DOHH2 (cell line): ENCODE results near the gene NEUROG2.
"Not testable (repeated sequence)": the region's sequence is repeated elsewhere in the genome, so short reads cannot be mapped to it uniquely, and the experiment has no call there.

Source experiments
- H3F3A ChIP-seq: fragments of 200-600 bp; sonication (generic), shearing (Covaris generic); 2 replicates; pipeline ENCODE4 v1.6.0; 2016; ENCODE audit warnings: antibody characterized with exemption, mild to moderate bottlenecking; ENCODE audit not compliant: control insufficient read depth, insufficient read depth
- H3K27ac ChIP-seq: fragments of 200-600 bp; sonication (generic); 2 replicates; pipeline ENCODE4 v1.5.1; 2014; ENCODE audit warnings: low read depth, mild to moderate bottlenecking, low read length, moderate library complexity
- H3K27me3 ChIP-seq: fragments of 200-600 bp; sonication (generic); 2 replicates; pipeline ENCODE4 v1.6.1; 2014; ENCODE audit warnings: mild to moderate bottlenecking, low read length, mixed read lengths; ENCODE audit not compliant: control insufficient read depth
- H3K36me3 ChIP-seq: fragments of 200-600 bp; sonication (generic); 2 replicates; pipeline ENCODE4 v1.6.1; 2014; ENCODE audit warnings: mild to moderate bottlenecking, low read length, moderate library complexity, mixed read lengths; ENCODE audit not compliant: control insufficient read depth
- H3K4me1 ChIP-seq: fragments of 200-600 bp; sonication (generic); 2 replicates; pipeline ENCODE4 v1.6.1; 2014; ENCODE audit warnings: mild to moderate bottlenecking, low read length, mixed read lengths; ENCODE audit not compliant: control insufficient read depth
- H3K4me2 ChIP-seq: fragments of 200-600 bp; sonication (generic); 2 replicates; pipeline ENCODE4 v1.6.0; 2014; ENCODE audit warnings: mild to moderate bottlenecking, low read length, moderate library complexity
- H3K4me3 ChIP-seq: fragments of 200-600 bp; sonication (generic); 2 replicates; pipeline ENCODE4 v1.5.1; 2014; ENCODE audit warnings: mild to moderate bottlenecking, low read length, mixed read lengths
- H3K79me2 ChIP-seq: fragments of 200-600 bp; sonication (generic); 2 replicates; pipeline ENCODE4 v1.6.1; 2014; ENCODE audit warnings: mild to moderate bottlenecking, low read length, mixed read lengths; ENCODE audit not compliant: control insufficient read depth
- H3K9me2 ChIP-seq: fragments of 200-600 bp; sonication (generic); replicated peaks from 2 replicates; pipeline ENCODE4 v1.6.1; 2014; ENCODE audit warnings: mild to moderate bottlenecking, low read length, mixed read lengths; ENCODE audit not compliant: control insufficient read depth
- H3K9me3 ChIP-seq: fragments of 200-600 bp; sonication (generic); 2 replicates; pipeline ENCODE4 v1.6.1; 2014; ENCODE audit warnings: antibody characterized with exemption, low read length, mixed read lengths; ENCODE audit not compliant: control insufficient read depth, insufficient read depth
- H4K20me1 ChIP-seq: fragments of 200-600 bp; sonication (generic); 2 replicates; pipeline ENCODE4 v1.6.0; 2014; ENCODE audit warnings: low read depth, mild to moderate bottlenecking, antibody characterized with exemption, low read length, moderate library complexity; ENCODE audit not compliant: control insufficient read depth, insufficient read depth
- EZH2phosphoT487 ChIP-seq: fragments of 200-600 bp; sonication (generic); IDR thresholded peaks from 2 replicates; pipeline ENCODE4 v1.6.1; 2017; ENCODE audit warnings: borderline replicate concordance, mild to moderate bottlenecking, antibody characterized with exemption, low read length, moderate library complexity, mixed read lengths
- TF ChIP-seq, protein P1 (sequence below): fragments of 200-600 bp; sonication (generic); IDR thresholded peaks from one replicate; pipeline ENCODE4 v1.5.1; 2014; ENCODE audit warnings: antibody characterized with exemption, mild to moderate bottlenecking, low read depth, low read length; ENCODE audit not compliant: poor library complexity, severe bottlenecking

NEUROG2 gene

DNA sequence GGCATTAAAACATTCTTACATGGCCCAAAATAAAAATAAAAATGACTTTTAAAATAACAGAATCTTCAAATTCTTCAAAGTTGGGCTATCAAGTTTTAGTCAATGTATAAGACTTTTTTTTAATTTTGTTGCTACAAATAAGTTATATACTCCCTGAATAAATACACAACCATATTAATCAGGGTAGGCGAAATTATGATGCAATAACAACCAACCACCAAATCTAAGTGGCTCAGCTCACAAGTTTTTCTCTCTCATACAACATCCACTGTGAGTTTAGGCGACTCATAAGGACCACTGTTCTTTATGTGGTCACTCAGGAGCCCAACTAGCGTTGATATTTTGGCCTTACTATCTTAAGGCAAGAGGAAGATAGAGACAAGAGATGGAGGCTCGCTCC is 11.2 kb downstream of the NEUROG2 start:
- Histone ChIP-seq H3K9me2 (no peaks in the 10 kb centered on the region), H3K27me3 (peaks cover 44% of the 10 kb centered on the region), H3K4me1 (0 out of 2 replicates have a peak, but pooled peaks cover 3% of the 10 kb centered on the region), H3F3A (no peaks in the 10 kb centered on the region), H3K4me2 (no peak overlapping the region), H3K9me3 (no peaks in the 10 kb centered on the region), H4K20me1 (no peaks in the 10 kb centered on the region), H3K4me3 (no peak overlapping the region), H3K27ac (no peak overlapping the region), H3K79me2 (no peaks in the 10 kb centered on the region), H3K36me3 (no peaks in the 10 kb centered on the region)
- TF ChIP-seq, protein P1, sequence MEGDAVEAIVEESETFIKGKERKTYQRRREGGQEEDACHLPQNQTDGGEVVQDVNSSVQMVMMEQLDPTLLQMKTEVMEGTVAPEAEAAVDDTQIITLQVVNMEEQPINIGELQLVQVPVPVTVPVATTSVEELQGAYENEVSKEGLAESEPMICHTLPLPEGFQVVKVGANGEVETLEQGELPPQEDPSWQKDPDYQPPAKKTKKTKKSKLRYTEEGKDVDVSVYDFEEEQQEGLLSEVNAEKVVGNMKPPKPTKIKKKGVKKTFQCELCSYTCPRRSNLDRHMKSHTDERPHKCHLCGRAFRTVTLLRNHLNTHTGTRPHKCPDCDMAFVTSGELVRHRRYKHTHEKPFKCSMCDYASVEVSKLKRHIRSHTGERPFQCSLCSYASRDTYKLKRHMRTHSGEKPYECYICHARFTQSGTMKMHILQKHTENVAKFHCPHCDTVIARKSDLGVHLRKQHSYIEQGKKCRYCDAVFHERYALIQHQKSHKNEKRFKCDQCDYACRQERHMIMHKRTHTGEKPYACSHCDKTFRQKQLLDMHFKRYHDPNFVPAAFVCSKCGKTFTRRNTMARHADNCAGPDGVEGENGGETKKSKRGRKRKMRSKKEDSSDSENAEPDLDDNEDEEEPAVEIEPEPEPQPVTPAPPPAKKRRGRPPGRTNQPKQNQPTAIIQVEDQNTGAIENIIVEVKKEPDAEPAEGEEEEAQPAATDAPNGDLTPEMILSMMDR, result no peak
- TF ChIP-seq EZH2phosphoT487, result no peak

DNA sequence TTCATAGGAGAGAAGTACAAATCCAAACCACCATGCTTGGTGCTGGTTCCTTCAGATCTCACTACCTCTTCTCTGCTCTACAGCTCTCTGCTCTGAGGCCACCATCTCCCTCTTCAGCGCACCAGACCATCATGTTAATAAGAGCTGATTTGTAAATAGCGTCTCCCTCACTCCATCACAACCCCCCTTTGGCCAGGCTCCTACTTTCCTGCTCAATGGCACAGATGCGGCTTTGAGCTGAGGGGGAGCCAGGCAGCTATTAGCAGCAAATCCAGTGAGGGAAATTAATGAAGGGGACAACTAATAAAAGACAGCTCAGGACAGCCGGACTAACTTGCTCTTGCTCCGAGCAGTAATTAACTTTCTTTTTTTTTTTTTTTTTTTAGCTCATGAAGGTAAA is 13.1 kb downstream of the NEUROG2 start:
- H3K9me2 ChIP-seq, result no peaks in the 10 kb centered on the region
- no peaks in the 10 kb centered on the region for H3K79me2 ChIP-seq
- TF ChIP-seq, protein P1, result no peak
- no peak for TF ChIP-seq EZH2phosphoT487
- H3K4me3 ChIP-seq, result no peak overlapping the region
- H3K4me2 ChIP-seq, result no peak overlapping the region
- H3K4me1 ChIP-seq, result no peaks in the 10 kb centered on the region
- no peaks in the 10 kb centered on the region for H3K36me3 ChIP-seq
- no peak overlapping the region for H3K27ac ChIP-seq
- peaks cover 24% of the 10 kb centered on the region for H3K27me3 ChIP-seq
- H4K20me1 ChIP-seq, result no peaks in the 10 kb centered on the region
- no peaks in the 10 kb centered on the region for H3F3A ChIP-seq
- H3K9me3 ChIP-seq, result no peaks in the 10 kb centered on the region

DNA sequence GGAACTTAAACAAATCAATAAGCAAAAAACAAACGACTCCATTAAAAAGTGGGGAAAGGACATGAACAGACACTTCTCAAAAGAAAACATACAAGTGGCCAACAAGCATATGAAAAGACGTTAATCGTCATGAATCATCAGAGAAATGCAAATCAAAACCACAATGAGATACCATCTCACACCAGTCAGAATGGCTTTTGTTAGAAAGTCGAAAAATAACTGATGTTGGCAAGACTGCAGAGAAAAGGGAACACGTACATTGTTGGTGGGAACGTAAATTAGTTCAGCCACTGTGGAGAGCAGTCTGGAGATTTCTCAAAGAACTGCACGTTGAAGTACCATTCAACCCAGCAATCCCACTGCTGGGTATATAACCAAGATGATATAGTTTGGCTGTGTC is 23.7 kb downstream of the NEUROG2 start:
- no peak overlapping the region for H3K4me2 ChIP-seq
- no peaks in the 10 kb centered on the region for H3K4me1 ChIP-seq
- H3K27ac ChIP-seq, result no peak overlapping the region
- peaks cover 7% of the 10 kb centered on the region; the same call in 1 of the 2 replicates for H3K9me3 ChIP-seq
- H3K79me2 ChIP-seq, result no peaks in the 10 kb centered on the region
- no peaks in the 10 kb centered on the region for H3K36me3 ChIP-seq
- no peaks in the 10 kb centered on the region for H3K9me2 ChIP-seq
- H3F3A ChIP-seq, result no peaks in the 10 kb centered on the region
- no peaks in the 10 kb centered on the region for H4K20me1 ChIP-seq
- TF ChIP-seq, protein P1, result no peak
- no peak for TF ChIP-seq EZH2phosphoT487
- H3K4me3 ChIP-seq, result no peak overlapping the region
- H3K27me3 ChIP-seq, result no peaks in the 10 kb centered on the region

DNA sequence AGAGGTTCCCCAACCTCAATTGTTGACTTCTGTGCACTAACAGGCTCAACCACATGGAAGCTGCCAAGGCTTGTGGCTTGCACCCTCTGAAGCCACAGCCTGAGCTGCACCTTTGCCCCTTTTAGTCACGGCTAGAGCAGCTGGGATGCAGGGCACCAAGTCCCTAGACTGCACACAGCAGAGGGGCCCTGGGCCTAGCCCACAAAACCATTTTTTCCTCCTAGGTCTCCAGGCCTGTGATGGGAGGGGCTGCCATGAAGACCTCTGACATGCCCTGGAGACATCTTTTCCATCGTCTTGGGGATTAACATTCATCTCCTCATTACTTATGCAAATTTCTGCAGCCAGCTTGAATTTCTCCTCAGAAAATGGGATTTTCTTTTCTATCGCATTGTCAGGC is 25.2 kb downstream of the NEUROG2 start:
- H3K27me3 ChIP-seq, H3K36me3 ChIP-seq, H3K79me2 ChIP-seq, H3K9me3 ChIP-seq, H3K4me2 ChIP-seq, H3K4me3 ChIP-seq, H4K20me1 ChIP-seq, H3K4me1 ChIP-seq, H3K27ac ChIP-seq, H3K9me2 ChIP-seq, H3F3A ChIP-seq: not testable (repeated sequence)
